Fibroblast of mammary gland (primary cell): ENCODE data around the gene HDAC8.

Experiments
- DNase-seq: peaks from one replicate; pipeline ENCODE4 v3.0.0-alpha.2; 2010; ENCODE audit warnings: low read depth
- H3K4me3 ChIP-seq: 2 replicates; pipeline ENCODE4 v1.5.1; 2011; ENCODE audit warnings: low read depth, mild to moderate bottlenecking, low read length, moderate library complexity; ENCODE audit not compliant: control insufficient read depth
- CTCF ChIP-seq: conservative IDR thresholded peaks from 2 replicates; pipeline ENCODE4 v1.5.1; 2011; ENCODE audit warnings: low read depth, low read length, inconsistent platforms; ENCODE audit not compliant: control insufficient read depth, insufficient read depth

The HDAC8 gene

GRCh38 chrX:72475338-72475737, 97.3 kb downstream of the HDAC8 start:
- no peak for DNase-seq
- no peak for TF ChIP-seq CTCF
- no peak overlapping the region for H3K4me3 ChIP-seq

DNA sequence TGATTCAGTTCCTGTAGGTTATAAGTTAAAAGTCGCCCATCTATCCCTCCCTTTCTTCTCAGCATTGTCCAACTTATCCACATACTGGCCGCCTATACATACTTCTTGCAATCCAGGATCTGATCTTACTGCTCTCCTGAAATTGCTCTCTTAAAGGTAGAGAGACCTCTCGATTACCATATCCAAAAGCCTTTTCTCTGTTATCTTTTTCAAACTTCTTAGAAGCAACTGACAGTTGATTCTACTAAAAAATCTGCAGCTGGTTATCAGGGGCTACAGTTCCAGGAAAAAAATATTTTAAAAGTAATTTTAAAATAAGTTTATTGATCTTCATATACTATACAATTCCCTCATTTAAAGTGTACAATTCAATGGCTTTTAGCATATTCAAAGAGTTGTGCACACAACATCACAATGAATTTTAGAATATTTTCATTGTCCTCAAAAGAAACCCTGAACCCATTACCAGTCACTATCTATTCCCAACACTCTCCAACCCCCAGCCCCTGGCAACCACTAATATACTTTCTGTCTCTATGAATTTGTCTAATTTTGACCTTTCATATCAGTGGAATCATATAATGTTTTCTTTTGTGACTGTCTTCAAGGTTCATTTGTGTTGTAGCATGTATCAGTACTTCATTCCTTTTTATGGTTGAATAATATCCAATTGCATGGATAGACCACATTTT, 102.0 kb downstream of the HDAC8 start:
- H3K4me3 ChIP-seq, result no peak overlapping the region
- TF ChIP-seq CTCF, result no peak
- DNase-seq, result no peak

GRCh38 chrX:72470117-72470516, 102.5 kb downstream of the HDAC8 start:
- DNase-seq, result no peak
- no peak for TF ChIP-seq CTCF
- H3K4me3 ChIP-seq, result no peak overlapping the region

GRCh38 chrX:72468607-72469006, 104.0 kb downstream of the HDAC8 start:
- no peak overlapping the region for H3K4me3 ChIP-seq
- DNase-seq, result no peak
- no peak for TF ChIP-seq CTCF

GRCh38 chrX:72467135-72467534, 105.5 kb downstream of the HDAC8 start:
- no peak for TF ChIP-seq CTCF
- no peak overlapping the region for H3K4me3 ChIP-seq
- no peak for DNase-seq

DNA sequence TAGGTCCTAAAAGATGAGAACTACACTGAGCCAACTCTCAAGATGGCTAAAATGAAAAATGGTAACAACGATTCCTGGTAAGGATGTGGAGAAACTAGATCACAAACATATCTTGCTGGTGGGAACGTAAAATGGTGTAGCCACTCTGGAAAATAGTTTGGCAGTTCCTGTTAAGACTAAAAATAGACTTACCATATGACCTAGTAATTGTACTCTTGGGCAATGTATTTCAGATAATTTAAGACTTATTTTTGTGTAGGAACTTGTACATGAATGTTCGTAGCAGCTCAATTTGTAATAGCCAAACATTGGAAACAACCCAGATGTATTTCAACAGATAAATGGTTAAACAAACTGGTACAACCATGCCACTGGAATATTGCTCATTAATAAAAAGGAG, 106.2 kb downstream of the HDAC8 start:
- no peak overlapping the region for H3K4me3 ChIP-seq
- TF ChIP-seq CTCF, result no peak
- peak; percentile 41 for DNase-seq

DNA sequence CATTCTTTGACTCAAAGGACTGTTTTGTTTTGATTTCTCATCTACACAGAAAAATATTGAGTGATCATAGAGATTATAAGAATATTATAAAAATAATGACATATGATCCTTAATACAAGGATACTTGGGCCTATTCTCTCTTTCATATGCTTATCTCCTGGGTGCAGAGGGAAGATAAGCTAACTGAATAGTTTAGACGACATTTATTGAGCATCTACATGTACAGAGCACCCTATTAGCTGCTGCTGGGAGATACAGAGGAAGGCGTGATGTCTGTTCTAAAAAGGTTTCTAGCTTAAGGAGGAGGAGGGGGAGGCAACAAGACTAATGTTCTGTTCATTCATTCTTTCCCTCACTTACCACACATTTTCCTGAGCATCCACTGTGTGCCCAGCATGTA, 106.8 kb downstream of the HDAC8 start:
- no peak overlapping the region for H3K4me3 ChIP-seq
- TF ChIP-seq CTCF, result no peak
- no peak for DNase-seq
